Liver (tissue), 9 donors: Measurements from ENCODE around the gene SUCO. TPM values are rescaled to one million over a fixed set of nuclear protein-coding genes. Genes with fewer than 3 reads are reported as not detected.

Experiments used
- DNase-seq: peaks from one replicate; pipeline ENCODE4 v3.0.0-alpha.2; 2017; ENCODE audit warnings: low spot score
- H3K27ac ChIP-seq, 2 donors: one replicate each; pipeline ENCODE4 v1.7.0; 2013; ENCODE audit warnings: inconsistent platforms in 2 of 2, low read length in 2 of 2, control low read depth in 1 of 2, low read depth in 1 of 2, mild to moderate bottlenecking in 1 of 2
- H3K27me3 ChIP-seq, 4 donors: one replicate each; pipeline versions ENCODE4 v1.6.1 to v1.7.0; 2013; ENCODE audit warnings: low read length in 3 of 4, inconsistent platforms in 1 of 4, mild to moderate bottlenecking in 1 of 4, moderate library complexity in 1 of 4; ENCODE audit not compliant: control insufficient read depth in 4 of 4, insufficient read depth in 4 of 4
- H3K36me3 ChIP-seq, 4 donors: one replicate each; pipeline versions ENCODE4 v1.6.1 to v1.7.0; 2013; ENCODE audit warnings: low read length in 3 of 4, mild to moderate bottlenecking in 3 of 4, low read depth in 1 of 4, moderate library complexity in 1 of 4; ENCODE audit not compliant: control insufficient read depth in 4 of 4, insufficient read depth in 3 of 4
- H3K4me1 ChIP-seq, 4 donors: one replicate each; pipeline versions ENCODE4 v1.6.1 to v1.7.0; 2013; ENCODE audit warnings: low read length in 3 of 4, mild to moderate bottlenecking in 3 of 4, moderate library complexity in 1 of 4; ENCODE audit not compliant: control insufficient read depth in 4 of 4, insufficient read depth in 4 of 4
- H3K4me3 ChIP-seq, 3 donors: one replicate each; pipeline versions ENCODE4 v1.6.1 to v1.7.0; 2013; ENCODE audit warnings: low read length in 3 of 3, control low read depth in 1 of 3, low read depth in 1 of 3, mild to moderate bottlenecking in 1 of 3
- H3K9ac ChIP-seq, 2 donors: one replicate each; pipeline ENCODE4 v1.7.0; 2013; ENCODE audit warnings: low read length in 2 of 2, mild to moderate bottlenecking in 2 of 2, moderate library complexity in 2 of 2, control low read depth in 1 of 2, low read depth in 1 of 2
- H3K9me3 ChIP-seq, 4 donors: one replicate each; pipeline versions ENCODE4 v1.6.1 to v1.7.0; 2013; ENCODE audit warnings: low read length in 3 of 4; ENCODE audit not compliant: control insufficient read depth in 4 of 4
- EGR1 ChIP-seq, 2 donors: IDR thresholded peaks; 2 replicates each; pipeline ENCODE4 v1.6.1; 2016 to 2018; ENCODE audit warnings: antibody characterized with exemption in 2 of 2, low read depth in 2 of 2
- FOXA1 ChIP-seq: IDR thresholded peaks from 2 replicates; pipeline ENCODE4 v1.6.1; 2016; ENCODE audit warnings: antibody characterized with exemption
- FOXA2 ChIP-seq: IDR thresholded peaks from 2 replicates; pipeline ENCODE4 v1.6.1; 2016; ENCODE audit warnings: antibody characterized with exemption
- GABPA ChIP-seq, 2 donors: IDR thresholded peaks in 1 of 2; conservative IDR thresholded peaks in 1 of 2; 2 replicates each; pipeline ENCODE4 v1.6.1; 2016; ENCODE audit warnings: antibody characterized with exemption in 2 of 2, mild to moderate bottlenecking in 1 of 2, moderate library complexity in 1 of 2
- HNF4A ChIP-seq, 2 donors: conservative IDR thresholded peaks; 2 replicates each; pipeline ENCODE4 v1.6.1; 2016; ENCODE audit warnings: antibody characterized with exemption in 2 of 2, mild to moderate bottlenecking in 2 of 2
- HNF4G ChIP-seq: IDR thresholded peaks from 2 replicates; pipeline ENCODE4 v1.6.1; 2016; ENCODE audit warnings: antibody characterized with exemption
- JUND ChIP-seq, 2 donors: IDR thresholded peaks; 2 replicates each; pipeline ENCODE4 v1.6.1; 2016; ENCODE audit warnings: antibody characterized with exemption in 2 of 2
- NR2F2 ChIP-seq: IDR thresholded peaks from 2 replicates; pipeline ENCODE4 v1.6.1; 2016; ENCODE audit warnings: antibody characterized with exemption
- RAD21 ChIP-seq, 2 donors: IDR thresholded peaks; 2 replicates each; pipeline ENCODE4 v1.6.1; 2016; ENCODE audit warnings: antibody characterized with exemption in 2 of 2, mild to moderate bottlenecking in 2 of 2
- RXRA ChIP-seq, 2 donors: IDR thresholded peaks; 2 replicates each; pipeline ENCODE4 v1.6.1; 2017 to 2018; ENCODE audit warnings: antibody characterized with exemption in 2 of 2, mild to moderate bottlenecking in 1 of 2
- SP1 ChIP-seq: IDR thresholded peaks from 2 replicates; pipeline ENCODE4 v1.6.1; 2018; ENCODE audit warnings: antibody characterized with exemption, mild to moderate bottlenecking
- TAF1 ChIP-seq: conservative IDR thresholded peaks from 2 replicates; pipeline ENCODE4 v1.6.1; 2016; ENCODE audit warnings: antibody characterized with exemption, mild to moderate bottlenecking
- YY1 ChIP-seq: IDR thresholded peaks from 2 replicates; pipeline ENCODE4 v1.6.1; 2016; ENCODE audit warnings: antibody characterized with exemption, mild to moderate bottlenecking
- WGBS: extraction: QIAGEN DNeasy Blood & Tissue Kit; methylation state at CpG from one replicate; pipeline ENCODE4 v1.1.7; 2013; 5-methylcytosine and 5-hydroxymethylcytosine counted together
- polyA plus RNA-seq, 2 donors: library from polyadenylated mRNA; stranded (reverse) in 1 of 2; unstranded in 1 of 2; fragments of 200-250 nt in 1 of 2; fragments of >200 nt in 1 of 2; fragmentation: Nextera tagmentation in 1 of 2; extraction: Ambion mirVana in 1 of 2; gene quantifications; one replicate each; pipeline versions ENCODE4 v1.2.1 to v1.2.3, GENCODE V29; 2013 to 2015
- total RNA-seq, 2 donors: library from RNA; depleted of rRNA; stranded (reverse); fragments of >200 nt; gene quantifications; one replicate each; pipeline ENCODE4 v1.2.3, GENCODE V29; 2014
- TF ChIP-seq, protein P1 (sequence below): IDR thresholded peaks from 2 replicates; pipeline ENCODE4 v1.6.1; 2016; ENCODE audit warnings: antibody characterized with exemption
- TF ChIP-seq, protein P2 (sequence below): fragments of 150-350 bp; IDR thresholded peaks from 2 replicates; pipeline ENCODE4 v1.5.1; 2017; ENCODE audit warnings: improper control_type of control experiment, low read depth, low read length; ENCODE audit not compliant: missing input control
- TF ChIP-seq, protein P3 (sequence below): IDR thresholded peaks from 2 replicates; pipeline ENCODE4 v1.6.1; 2016; ENCODE audit warnings: antibody characterized with exemption
- TF ChIP-seq, protein P4 (sequence below): IDR thresholded peaks from 2 replicates; pipeline ENCODE4 v1.6.1; 2016; ENCODE audit warnings: antibody characterized with exemption
- TF ChIP-seq, protein P5 (sequence below): IDR thresholded peaks from 2 replicates; pipeline ENCODE4 v1.6.1; 2016; ENCODE audit warnings: antibody characterized with exemption, mild to moderate bottlenecking
- donor health status: healthy.
- donor health status: healthy.
- donor health status: healthy.
- donor health status: healthy.
- donor health status: healthy.

SUCO gene
- total and polyA plus RNA-seq, 4 donors: 2.8 to 38.1 (median 8.5) TPM

DNA sequence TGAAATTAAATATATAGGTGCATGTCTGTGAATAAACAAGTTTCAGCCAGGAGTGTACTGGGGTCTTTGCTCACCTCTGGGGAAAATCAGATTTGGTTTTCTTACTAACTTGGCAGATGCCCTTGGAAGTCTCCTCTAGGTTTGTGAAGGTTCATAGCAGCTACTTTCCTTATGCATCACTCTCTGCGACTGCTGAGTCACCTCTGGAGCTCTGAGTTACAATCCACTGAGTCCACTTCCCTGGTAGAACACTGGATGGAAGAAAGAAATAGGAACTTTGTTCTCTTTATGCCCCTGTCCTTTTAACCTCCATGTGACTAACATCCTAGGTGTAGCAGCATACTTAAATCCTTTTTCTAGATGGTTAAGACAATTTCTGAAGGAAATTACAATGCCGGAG lies 121.6 kb downstream of the SUCO start:
- Histone ChIP-seq H3K36me3 (no peaks in the 10 kb centered on the region), H3K27ac (no peak overlapping the region), H3K4me1 (no peaks in the 10 kb centered on the region), H3K9me3 (no peaks in the 10 kb centered on the region), H3K27me3 (no peaks in the 10 kb centered on the region), H3K4me3 (no peak overlapping the region), H3K9ac (no peak overlapping the region)
- TF ChIP-seq HNF4A (conservative IDR thresholded peaks at IDR 0.05): no peak
- TF ChIP-seq, protein P1, sequence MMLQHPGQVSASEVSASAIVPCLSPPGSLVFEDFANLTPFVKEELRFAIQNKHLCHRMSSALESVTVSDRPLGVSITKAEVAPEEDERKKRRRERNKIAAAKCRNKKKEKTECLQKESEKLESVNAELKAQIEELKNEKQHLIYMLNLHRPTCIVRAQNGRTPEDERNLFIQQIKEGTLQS: no peak
- TF ChIP-seq, protein P2, sequence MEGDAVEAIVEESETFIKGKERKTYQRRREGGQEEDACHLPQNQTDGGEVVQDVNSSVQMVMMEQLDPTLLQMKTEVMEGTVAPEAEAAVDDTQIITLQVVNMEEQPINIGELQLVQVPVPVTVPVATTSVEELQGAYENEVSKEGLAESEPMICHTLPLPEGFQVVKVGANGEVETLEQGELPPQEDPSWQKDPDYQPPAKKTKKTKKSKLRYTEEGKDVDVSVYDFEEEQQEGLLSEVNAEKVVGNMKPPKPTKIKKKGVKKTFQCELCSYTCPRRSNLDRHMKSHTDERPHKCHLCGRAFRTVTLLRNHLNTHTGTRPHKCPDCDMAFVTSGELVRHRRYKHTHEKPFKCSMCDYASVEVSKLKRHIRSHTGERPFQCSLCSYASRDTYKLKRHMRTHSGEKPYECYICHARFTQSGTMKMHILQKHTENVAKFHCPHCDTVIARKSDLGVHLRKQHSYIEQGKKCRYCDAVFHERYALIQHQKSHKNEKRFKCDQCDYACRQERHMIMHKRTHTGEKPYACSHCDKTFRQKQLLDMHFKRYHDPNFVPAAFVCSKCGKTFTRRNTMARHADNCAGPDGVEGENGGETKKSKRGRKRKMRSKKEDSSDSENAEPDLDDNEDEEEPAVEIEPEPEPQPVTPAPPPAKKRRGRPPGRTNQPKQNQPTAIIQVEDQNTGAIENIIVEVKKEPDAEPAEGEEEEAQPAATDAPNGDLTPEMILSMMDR: no peak
- no peak for TF ChIP-seq JUND (IDR thresholded peaks at IDR 0.05)
- TF ChIP-seq EGR1 (IDR thresholded peaks at IDR 0.05; ENCODE audit: low read depth in 2 of 2): no peak
- TF ChIP-seq, protein P3, sequence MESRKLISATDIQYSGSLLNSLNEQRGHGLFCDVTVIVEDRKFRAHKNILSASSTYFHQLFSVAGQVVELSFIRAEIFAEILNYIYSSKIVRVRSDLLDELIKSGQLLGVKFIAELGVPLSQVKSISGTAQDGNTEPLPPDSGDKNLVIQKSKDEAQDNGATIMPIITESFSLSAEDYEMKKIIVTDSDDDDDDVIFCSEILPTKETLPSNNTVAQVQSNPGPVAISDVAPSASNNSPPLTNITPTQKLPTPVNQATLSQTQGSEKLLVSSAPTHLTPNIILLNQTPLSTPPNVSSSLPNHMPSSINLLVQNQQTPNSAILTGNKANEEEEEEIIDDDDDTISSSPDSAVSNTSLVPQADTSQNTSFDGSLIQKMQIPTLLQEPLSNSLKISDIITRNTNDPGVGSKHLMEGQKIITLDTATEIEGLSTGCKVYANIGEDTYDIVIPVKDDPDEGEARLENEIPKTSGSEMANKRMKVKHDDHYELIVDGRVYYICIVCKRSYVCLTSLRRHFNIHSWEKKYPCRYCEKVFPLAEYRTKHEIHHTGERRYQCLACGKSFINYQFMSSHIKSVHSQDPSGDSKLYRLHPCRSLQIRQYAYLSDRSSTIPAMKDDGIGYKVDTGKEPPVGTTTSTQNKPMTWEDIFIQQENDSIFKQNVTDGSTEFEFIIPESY: no peak
- no peak for TF ChIP-seq FOXA2
- TF ChIP-seq YY1: no peak
- no peak for TF ChIP-seq GABPA (IDR thresholded peaks at IDR 0.05 in 1 of 2, conservative IDR thresholded peaks at IDR 0.05 in 1 of 2)
- TF ChIP-seq, protein P4, sequence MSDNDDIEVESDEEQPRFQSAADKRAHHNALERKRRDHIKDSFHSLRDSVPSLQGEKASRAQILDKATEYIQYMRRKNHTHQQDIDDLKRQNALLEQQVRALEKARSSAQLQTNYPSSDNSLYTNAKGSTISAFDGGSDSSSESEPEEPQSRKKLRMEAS: no peak
- TF ChIP-seq FOXA1: no peak
- no peak for TF ChIP-seq RXRA (IDR thresholded peaks at IDR 0.05)
- TF ChIP-seq TAF1: no peak
- no peak for TF ChIP-seq HNF4G
- no peak for TF ChIP-seq NR2F2
- TF ChIP-seq, protein P5, sequence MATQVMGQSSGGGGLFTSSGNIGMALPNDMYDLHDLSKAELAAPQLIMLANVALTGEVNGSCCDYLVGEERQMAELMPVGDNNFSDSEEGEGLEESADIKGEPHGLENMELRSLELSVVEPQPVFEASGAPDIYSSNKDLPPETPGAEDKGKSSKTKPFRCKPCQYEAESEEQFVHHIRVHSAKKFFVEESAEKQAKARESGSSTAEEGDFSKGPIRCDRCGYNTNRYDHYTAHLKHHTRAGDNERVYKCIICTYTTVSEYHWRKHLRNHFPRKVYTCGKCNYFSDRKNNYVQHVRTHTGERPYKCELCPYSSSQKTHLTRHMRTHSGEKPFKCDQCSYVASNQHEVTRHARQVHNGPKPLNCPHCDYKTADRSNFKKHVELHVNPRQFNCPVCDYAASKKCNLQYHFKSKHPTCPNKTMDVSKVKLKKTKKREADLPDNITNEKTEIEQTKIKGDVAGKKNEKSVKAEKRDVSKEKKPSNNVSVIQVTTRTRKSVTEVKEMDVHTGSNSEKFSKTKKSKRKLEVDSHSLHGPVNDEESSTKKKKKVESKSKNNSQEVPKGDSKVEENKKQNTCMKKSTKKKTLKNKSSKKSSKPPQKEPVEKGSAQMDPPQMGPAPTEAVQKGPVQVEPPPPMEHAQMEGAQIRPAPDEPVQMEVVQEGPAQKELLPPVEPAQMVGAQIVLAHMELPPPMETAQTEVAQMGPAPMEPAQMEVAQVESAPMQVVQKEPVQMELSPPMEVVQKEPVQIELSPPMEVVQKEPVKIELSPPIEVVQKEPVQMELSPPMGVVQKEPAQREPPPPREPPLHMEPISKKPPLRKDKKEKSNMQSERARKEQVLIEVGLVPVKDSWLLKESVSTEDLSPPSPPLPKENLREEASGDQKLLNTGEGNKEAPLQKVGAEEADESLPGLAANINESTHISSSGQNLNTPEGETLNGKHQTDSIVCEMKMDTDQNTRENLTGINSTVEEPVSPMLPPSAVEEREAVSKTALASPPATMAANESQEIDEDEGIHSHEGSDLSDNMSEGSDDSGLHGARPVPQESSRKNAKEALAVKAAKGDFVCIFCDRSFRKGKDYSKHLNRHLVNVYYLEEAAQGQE: no peak
- TF ChIP-seq RAD21 (IDR thresholded peaks at IDR 0.05): no peak
- no peak for TF ChIP-seq SP1
- DNase-seq: no peak
- 91% methylated on average over 2 of the region's 2 CpGs for WGBS
